ENCODE data around the gene PPP1R1C. TPM values are rescaled to one million over a fixed set of nuclear protein-coding genes. Genes with fewer than 3 reads are reported as not detected.
"Not testable (repeated sequence)": the region's sequence is repeated elsewhere in the genome, so short reads cannot be mapped to it uniquely, and the experiment has no call there.

Gene PPP1R1C
- total RNA-seq, 2 donors from 2014 or later = 2.8 to 6.1 TPM

DNA sequence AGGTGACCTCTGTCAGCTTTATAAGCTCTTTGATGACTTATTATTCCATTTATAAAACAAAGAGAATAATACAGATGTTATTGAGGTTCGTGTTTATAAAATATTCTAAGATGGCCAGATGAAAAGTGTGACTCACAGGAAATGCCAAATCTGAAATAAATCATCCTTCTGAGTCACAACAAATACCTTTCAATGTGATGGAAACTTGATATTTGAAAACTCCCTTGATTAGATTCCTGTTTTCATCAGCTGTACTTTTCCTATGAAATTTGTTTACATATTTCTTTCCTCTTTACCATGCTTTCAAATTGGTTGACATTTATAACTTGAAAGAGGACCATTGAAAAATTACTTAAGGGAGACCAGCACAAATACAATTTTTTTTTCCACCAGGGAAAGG, 30.6 kb upstream of the PPP1R1C start:
- no peak overlapping the region for H3K9ac ChIP-seq (ENCODE audit: extremely low read depth, low read length, poor library complexity, severe bottlenecking)
- no peak overlapping the region for H3K4me3 ChIP-seq (ENCODE audit: low read length)
- H3K27me3 ChIP-seq (ENCODE audit: control insufficient read depth, insufficient read depth, low read length, poor library complexity, severe bottlenecking) = no peaks in the 10 kb centered on the region
- Mint-ChIP-seq H3K36me3 (ENCODE audit: low read depth) (no peaks in the 10 kb centered on the region), H3K4me1 (peaks cover 9% of the 10 kb centered on the region), H3K9me3 (no peaks in the 10 kb centered on the region), H3K27me3 (ENCODE audit: insufficient read depth) (no peaks in the 10 kb centered on the region), H3K27ac (no peak overlapping the region), H3K4me3 (no peak overlapping the region)
- H3K27ac ChIP-seq (ENCODE audit: low read depth, low read length) = no peak overlapping the region
- no peaks in the 10 kb centered on the region for H3K36me3 ChIP-seq (ENCODE audit: control insufficient read depth, insufficient read depth, low read length)
- TF ChIP-seq, protein P1, sequence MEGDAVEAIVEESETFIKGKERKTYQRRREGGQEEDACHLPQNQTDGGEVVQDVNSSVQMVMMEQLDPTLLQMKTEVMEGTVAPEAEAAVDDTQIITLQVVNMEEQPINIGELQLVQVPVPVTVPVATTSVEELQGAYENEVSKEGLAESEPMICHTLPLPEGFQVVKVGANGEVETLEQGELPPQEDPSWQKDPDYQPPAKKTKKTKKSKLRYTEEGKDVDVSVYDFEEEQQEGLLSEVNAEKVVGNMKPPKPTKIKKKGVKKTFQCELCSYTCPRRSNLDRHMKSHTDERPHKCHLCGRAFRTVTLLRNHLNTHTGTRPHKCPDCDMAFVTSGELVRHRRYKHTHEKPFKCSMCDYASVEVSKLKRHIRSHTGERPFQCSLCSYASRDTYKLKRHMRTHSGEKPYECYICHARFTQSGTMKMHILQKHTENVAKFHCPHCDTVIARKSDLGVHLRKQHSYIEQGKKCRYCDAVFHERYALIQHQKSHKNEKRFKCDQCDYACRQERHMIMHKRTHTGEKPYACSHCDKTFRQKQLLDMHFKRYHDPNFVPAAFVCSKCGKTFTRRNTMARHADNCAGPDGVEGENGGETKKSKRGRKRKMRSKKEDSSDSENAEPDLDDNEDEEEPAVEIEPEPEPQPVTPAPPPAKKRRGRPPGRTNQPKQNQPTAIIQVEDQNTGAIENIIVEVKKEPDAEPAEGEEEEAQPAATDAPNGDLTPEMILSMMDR (conservative IDR thresholded peaks at IDR 0.05) = no peak
- no peak for DNase-seq
- H3K9me3 ChIP-seq (ENCODE audit: control insufficient read depth, low read length) = no peaks in the 10 kb centered on the region
- H3K4me1 ChIP-seq (ENCODE audit: control insufficient read depth, insufficient read depth, low read length) = no peaks in the 10 kb centered on the region
- 86% methylated on average over 1 of the region's 1 CpG; no CpG with 5 or more reads in 1 of the 2 experiments for WGBS, 2 experiments (ENCODE audit: insufficient coverage in 1 of 2, insufficient read length in 1 of 2)

DNA sequence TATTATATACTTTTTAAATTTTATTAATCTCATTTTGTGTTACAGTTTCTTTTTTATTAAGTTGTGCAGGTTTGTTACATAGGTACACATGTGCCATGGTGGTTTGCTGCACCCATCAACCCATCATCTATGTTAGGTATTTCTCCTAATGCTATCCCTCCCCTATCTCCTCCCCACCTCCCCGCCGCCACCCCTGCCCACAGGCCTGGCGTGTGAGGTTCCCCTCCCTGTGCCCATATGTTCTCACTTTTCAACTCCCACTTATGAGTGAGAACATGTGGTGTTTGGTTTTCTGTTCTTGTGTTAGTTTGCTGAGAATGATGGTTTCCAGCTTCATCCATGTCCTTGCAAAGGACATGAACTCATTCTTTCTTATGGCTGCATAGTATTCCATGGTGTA, 29.8 kb upstream of the PPP1R1C start:
- not testable (repeated sequence) for H3K4me1 Mint-ChIP-seq; DNase-seq; H3K4me1 ChIP-seq (ENCODE audit: control insufficient read depth, insufficient read depth, low read length); H3K27ac ChIP-seq (ENCODE audit: low read depth, low read length); H3K9me3 Mint-ChIP-seq; H3K27me3 Mint-ChIP-seq (ENCODE audit: insufficient read depth); H3K4me3 ChIP-seq (ENCODE audit: low read length); H3K36me3 Mint-ChIP-seq (ENCODE audit: low read depth); H3K9ac ChIP-seq (ENCODE audit: extremely low read depth, low read length, poor library complexity, severe bottlenecking); H3K27me3 ChIP-seq (ENCODE audit: control insufficient read depth, insufficient read depth, low read length, poor library complexity, severe bottlenecking); H3K9me3 ChIP-seq (ENCODE audit: control insufficient read depth, low read length); H3K36me3 ChIP-seq (ENCODE audit: control insufficient read depth, insufficient read depth, low read length); H3K4me3 Mint-ChIP-seq; H3K27ac Mint-ChIP-seq
- 100% methylated on average over 2 of the region's 3 CpGs; no CpG with 5 or more reads in 1 of the 2 experiments for WGBS, 2 experiments (ENCODE audit: insufficient coverage in 1 of 2, insufficient read length in 1 of 2)

DNA sequence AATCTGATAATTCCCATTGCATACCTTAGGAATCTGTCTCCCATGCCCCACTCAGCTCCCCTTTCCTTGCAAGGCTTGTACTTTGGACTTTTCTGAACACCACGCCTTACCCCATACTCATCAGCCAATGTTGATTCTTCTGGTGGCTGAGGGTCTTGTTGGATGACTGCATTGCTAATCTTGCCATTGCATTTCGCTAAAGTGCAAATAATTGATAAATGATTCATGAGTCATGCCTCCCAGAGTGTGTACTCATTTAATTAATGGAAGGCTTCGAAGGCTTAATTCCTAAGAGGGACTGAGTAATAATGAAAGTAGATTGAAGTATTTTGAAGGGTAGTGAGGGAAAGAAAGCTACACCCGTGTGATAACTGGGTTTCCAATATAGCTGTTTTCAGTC, 28.0 kb upstream of the PPP1R1C start:
- Histone ChIP-seq H3K4me3 (ENCODE audit: low read length) (no peak overlapping the region), H3K27ac (ENCODE audit: low read depth, low read length) (no peak overlapping the region), H3K4me1 (ENCODE audit: control insufficient read depth, insufficient read depth, low read length) (no peaks in the 10 kb centered on the region), H3K9me3 (ENCODE audit: control insufficient read depth, low read length) (no peaks in the 10 kb centered on the region), H3K36me3 (ENCODE audit: control insufficient read depth, insufficient read depth, low read length) (no peaks in the 10 kb centered on the region), H3K27me3 (ENCODE audit: control insufficient read depth, insufficient read depth, low read length, poor library complexity, severe bottlenecking) (no peaks in the 10 kb centered on the region), H3K9ac (ENCODE audit: extremely low read depth, low read length, poor library complexity, severe bottlenecking) (no peak overlapping the region)
- no peaks in the 10 kb centered on the region for H3K9me3 Mint-ChIP-seq
- 91 to 96% methylated on average over 3 to 4 of the region's 4 CpGs for WGBS, 2 experiments (ENCODE audit: insufficient coverage in 1 of 2, insufficient read length in 1 of 2)
- H3K4me3 Mint-ChIP-seq = no peak overlapping the region
- peaks cover 9% of the 10 kb centered on the region for H3K4me1 Mint-ChIP-seq
- no peak overlapping the region for H3K27ac Mint-ChIP-seq
- no peak for DNase-seq
- H3K27me3 Mint-ChIP-seq (ENCODE audit: insufficient read depth) = no peaks in the 10 kb centered on the region
- H3K36me3 Mint-ChIP-seq (ENCODE audit: low read depth) = no peaks in the 10 kb centered on the region
- TF ChIP-seq, protein P1 (conservative IDR thresholded peaks at IDR 0.05) = no peak

DNA sequence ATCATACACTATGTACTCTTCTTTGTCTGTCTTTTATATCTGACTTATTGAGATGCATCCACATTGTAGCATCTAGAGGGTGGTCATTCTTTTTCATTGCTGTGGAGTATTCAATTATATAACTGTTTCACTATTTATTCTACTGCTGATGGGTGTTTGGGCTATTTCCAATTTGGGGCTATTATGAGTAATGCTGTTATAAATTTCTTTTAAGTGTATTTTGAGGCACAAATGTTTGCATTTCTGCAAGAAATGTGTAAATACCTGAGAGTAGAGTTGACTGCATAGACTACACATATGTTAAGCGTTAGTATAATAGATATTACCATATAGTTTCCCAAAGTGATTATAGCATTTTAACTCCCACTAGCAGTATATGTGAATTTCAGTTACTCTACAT, 26.9 kb upstream of the PPP1R1C start:
- Histone ChIP-seq H3K4me1 (ENCODE audit: control insufficient read depth, insufficient read depth, low read length) (no peaks in the 10 kb centered on the region), H3K27ac (ENCODE audit: low read depth, low read length) (no peak overlapping the region), H3K9ac (ENCODE audit: extremely low read depth, low read length, poor library complexity, severe bottlenecking) (no peak overlapping the region), H3K36me3 (ENCODE audit: control insufficient read depth, insufficient read depth, low read length) (no peaks in the 10 kb centered on the region), H3K9me3 (ENCODE audit: control insufficient read depth, low read length) (no peaks in the 10 kb centered on the region), H3K4me3 (ENCODE audit: low read length) (no peak overlapping the region), H3K27me3 (ENCODE audit: control insufficient read depth, insufficient read depth, low read length, poor library complexity, severe bottlenecking) (no peaks in the 10 kb centered on the region)
- Mint-ChIP-seq H3K9me3 (no peaks in the 10 kb centered on the region), H3K4me1 (peaks cover 7% of the 10 kb centered on the region), H3K27ac (no peak overlapping the region), H3K4me3 (no peak overlapping the region), H3K27me3 (ENCODE audit: insufficient read depth) (no peaks in the 10 kb centered on the region), H3K36me3 (ENCODE audit: low read depth) (no peaks in the 10 kb centered on the region)
- no CpG with 5 or more reads among the region's 1 CpG for WGBS, 2 experiments (ENCODE audit: insufficient coverage in 1 of 2, insufficient read length in 1 of 2)
- TF ChIP-seq, protein P1 (conservative IDR thresholded peaks at IDR 0.05) = no peak
- DNase-seq = no peak
